ENCODE results near the gene FBLN5.

DNA sequence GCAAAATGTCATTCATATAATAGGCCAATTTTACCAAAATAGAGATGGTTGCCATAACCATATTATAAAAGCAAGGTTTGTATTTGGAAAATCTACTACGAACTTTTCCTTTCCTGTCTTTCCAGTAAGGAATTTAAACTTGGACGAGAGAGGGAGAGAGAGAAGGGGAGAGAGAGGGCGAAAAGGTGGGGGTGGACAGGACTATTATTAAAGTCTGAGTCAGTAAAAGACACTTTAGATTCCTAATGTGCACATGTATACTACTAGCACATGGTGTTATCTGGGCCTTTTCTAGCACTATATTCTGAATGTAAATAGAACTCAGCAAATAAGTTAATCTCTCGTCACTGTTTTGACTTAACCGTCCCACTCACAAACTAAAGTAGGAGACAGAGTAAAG, 30.4 kb upstream of the FBLN5 start:
- TF ChIP-seq CTCF (IDR thresholded peaks at IDR 0.05; ENCODE audit: low read length) (no peak), EZH2 (optimal IDR thresholded peaks at IDR 0.05; ENCODE audit: low read depth, low read length) (no peak)

Measured in MM.1S (cell line).